Kidney epithelial cell (primary cell): ENCODE data around the gene RACGAP1. TPM values are rescaled to one million over a fixed set of nuclear protein-coding genes. Genes with fewer than 3 reads are reported as not detected.

Experiments
- DNase-seq: peaks from one replicate; pipeline ENCODE4 v3.0.0-alpha.2; 2010; ENCODE audit warnings: low read depth
- H3K27me3 ChIP-seq: 2 replicates; pipeline ENCODE4 v1.6.0; 2011; ENCODE audit warnings: low read length; ENCODE audit not compliant: control insufficient read depth, insufficient read depth
- H3K36me3 ChIP-seq: 2 replicates; pipeline ENCODE4 v1.5.1; 2011; ENCODE audit warnings: low read length; ENCODE audit not compliant: control insufficient read depth, insufficient read depth
- H3K4me3 ChIP-seq: 2 replicates; pipeline ENCODE4 v1.5.1; 2011; ENCODE audit warnings: low read depth, mild to moderate bottlenecking, control low read depth, low read length
- CTCF ChIP-seq: IDR thresholded peaks from 2 replicates; pipeline ENCODE4 v1.5.1; 2011; ENCODE audit warnings: mild to moderate bottlenecking, moderate library complexity, low read length, control low read depth, inconsistent platforms; ENCODE audit not compliant: insufficient read depth, poor library complexity, severe bottlenecking
- total RNA-seq: library from RNA; depleted of rRNA; stranded (reverse); fragments of >200 nt; gene quantifications from 2 replicates; pipeline ENCODE4 v1.2.3, GENCODE V29; 2015

The RACGAP1 gene
- total RNA-seq, 1 donor from 2014 or later, result 12.1 TPM

DNA sequence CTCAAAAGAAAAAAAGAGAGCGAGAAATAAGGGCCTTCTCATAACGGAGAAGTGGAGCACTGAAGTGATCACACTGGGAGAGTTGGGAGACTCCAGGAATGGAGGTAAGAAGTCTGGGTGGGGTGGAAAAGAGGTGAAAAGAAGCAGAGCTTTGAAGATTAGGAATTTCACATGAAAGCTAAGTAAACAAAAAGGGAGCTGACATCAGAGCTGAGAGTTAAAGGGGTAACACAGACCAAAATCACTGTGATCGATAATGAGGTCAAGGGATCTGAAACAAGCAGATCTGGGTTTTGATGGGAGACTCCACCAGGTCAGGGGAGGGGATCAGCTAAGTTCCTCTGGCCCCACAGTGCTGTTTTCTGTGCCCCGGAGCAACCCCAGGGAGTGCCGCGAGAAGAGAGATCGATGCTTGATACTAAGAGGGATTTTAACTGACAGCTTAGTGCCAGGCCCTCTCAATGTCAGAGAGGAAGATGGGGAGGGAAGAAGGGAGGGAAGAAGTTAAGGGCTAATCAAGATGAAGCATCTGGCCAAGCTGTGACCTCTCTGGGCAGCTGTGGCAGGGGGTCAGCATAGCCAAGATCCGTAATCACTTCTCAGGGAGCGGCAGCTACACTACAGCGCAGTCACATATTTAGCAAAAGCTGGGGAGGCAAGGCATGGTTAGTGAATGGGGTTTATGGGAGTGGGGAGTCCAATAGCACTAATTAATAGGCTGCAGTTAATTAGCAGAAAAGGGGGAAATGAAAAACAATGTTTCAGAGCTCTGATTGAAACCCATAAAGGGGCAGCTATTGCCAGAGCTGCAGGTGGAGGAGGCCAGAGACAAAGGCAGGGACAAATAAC, 44.6 kb downstream of the RACGAP1 start:
- H3K4me3 ChIP-seq, result no peak overlapping the region
- peaks cover 2% of the 10 kb centered on the region for H3K36me3 ChIP-seq
- no peaks in the 10 kb centered on the region for H3K27me3 ChIP-seq
- no peak for TF ChIP-seq CTCF
- DNase-seq, result no peak

GRCh38 chr12:49979791-49980190, 45.5 kb downstream of the RACGAP1 start:
- DNase-seq, result no peak
- no peak overlapping the region for H3K4me3 ChIP-seq
- no peaks in the 10 kb centered on the region for H3K27me3 ChIP-seq
- no peak for TF ChIP-seq CTCF
- H3K36me3 ChIP-seq, result peaks cover 2% of the 10 kb centered on the region

DNA sequence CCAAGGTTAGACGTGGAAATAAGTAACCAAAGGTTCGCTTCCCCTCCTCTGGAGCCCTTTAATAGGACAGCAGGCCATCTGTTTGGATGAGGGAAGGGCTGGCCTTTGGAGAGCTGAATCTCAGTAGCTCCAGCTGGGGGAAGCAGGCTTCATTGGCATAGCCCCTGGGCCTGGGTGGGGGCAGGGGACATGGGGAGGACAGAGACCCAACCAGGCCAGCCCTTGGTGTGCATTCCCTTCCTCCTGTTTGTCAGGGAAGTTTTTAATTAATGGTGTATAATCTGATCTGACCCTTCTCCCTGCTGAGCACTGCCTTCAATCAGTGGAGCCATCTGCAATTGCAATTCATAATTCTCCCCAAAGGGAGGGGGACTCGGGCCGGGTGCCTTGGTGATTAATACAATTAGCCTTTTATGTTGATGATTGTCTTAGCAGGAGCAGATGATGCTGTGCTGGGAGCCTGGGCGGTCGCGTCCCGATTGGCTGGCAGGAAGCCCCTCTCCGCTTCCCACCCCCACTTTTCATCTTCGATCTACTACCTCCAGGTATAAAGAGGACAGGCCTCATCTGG, 46.2 kb downstream of the RACGAP1 start:
- DNase-seq, result no peak
- no peak overlapping the region for H3K4me3 ChIP-seq
- no peaks in the 10 kb centered on the region for H3K36me3 ChIP-seq
- H3K27me3 ChIP-seq, result no peaks in the 10 kb centered on the region
- no peak for TF ChIP-seq CTCF

GRCh38 chr12:49978125-49978524, 47.2 kb downstream of the RACGAP1 start:
- Histone ChIP-seq H3K36me3 (no peaks in the 10 kb centered on the region), H3K27me3 (peaks cover 1% of the 10 kb centered on the region), H3K4me3 (no peak overlapping the region)
- DNase-seq, result no peak
- TF ChIP-seq CTCF, result no peak

GRCh38 chr12:49976557-49976956, 48.7 kb downstream of the RACGAP1 start:
- Histone ChIP-seq H3K36me3 (no peaks in the 10 kb centered on the region), H3K4me3 (no peak overlapping the region), H3K27me3 (peaks cover 7% of the 10 kb centered on the region)
- no peak for DNase-seq
- no peak for TF ChIP-seq CTCF

GRCh38 chr12:49975318-49975761, 50.0 kb downstream of the RACGAP1 start:
- no peak for TF ChIP-seq CTCF
- DNase-seq, result no peak
- H3K4me3 ChIP-seq, result no peak overlapping the region
- peaks cover 11% of the 10 kb centered on the region for H3K27me3 ChIP-seq
- H3K36me3 ChIP-seq, result no peaks in the 10 kb centered on the region
